Measurements from ENCODE around the gene FOXQ1.
A peak's percentile ranks its signal among the peaks of the same experiment; 100 is the strongest.

FOXQ1 gene

DNA sequence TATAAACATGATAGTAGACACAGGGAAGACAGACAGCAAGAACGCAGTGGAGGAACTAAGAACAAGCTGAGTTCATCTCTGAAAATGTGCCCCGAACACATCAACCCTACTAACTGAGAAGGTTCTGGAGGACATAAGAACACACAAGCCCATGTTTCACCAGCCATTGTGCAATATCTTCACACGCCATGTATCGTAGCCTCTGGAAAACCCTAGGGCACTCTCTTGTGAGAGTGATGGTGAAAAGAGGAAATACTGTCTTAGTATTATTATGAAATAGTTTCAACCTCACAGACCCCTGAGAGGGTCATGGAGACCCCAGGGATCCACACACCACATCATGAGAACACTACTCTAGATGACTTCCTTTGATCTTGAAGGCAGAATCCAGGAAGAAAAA is 51.4 kb downstream of the FOXQ1 start:
- TF ChIP-seq, protein P1, sequence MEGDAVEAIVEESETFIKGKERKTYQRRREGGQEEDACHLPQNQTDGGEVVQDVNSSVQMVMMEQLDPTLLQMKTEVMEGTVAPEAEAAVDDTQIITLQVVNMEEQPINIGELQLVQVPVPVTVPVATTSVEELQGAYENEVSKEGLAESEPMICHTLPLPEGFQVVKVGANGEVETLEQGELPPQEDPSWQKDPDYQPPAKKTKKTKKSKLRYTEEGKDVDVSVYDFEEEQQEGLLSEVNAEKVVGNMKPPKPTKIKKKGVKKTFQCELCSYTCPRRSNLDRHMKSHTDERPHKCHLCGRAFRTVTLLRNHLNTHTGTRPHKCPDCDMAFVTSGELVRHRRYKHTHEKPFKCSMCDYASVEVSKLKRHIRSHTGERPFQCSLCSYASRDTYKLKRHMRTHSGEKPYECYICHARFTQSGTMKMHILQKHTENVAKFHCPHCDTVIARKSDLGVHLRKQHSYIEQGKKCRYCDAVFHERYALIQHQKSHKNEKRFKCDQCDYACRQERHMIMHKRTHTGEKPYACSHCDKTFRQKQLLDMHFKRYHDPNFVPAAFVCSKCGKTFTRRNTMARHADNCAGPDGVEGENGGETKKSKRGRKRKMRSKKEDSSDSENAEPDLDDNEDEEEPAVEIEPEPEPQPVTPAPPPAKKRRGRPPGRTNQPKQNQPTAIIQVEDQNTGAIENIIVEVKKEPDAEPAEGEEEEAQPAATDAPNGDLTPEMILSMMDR (conservative IDR thresholded peaks at IDR 0.05; ENCODE audit: low read length): no peak
- no peak overlapping the region for H3K4me3 ChIP-seq (ENCODE audit: low read length)
- DNase-seq (ENCODE audit: low read depth): peak; percentile 50

DNA sequence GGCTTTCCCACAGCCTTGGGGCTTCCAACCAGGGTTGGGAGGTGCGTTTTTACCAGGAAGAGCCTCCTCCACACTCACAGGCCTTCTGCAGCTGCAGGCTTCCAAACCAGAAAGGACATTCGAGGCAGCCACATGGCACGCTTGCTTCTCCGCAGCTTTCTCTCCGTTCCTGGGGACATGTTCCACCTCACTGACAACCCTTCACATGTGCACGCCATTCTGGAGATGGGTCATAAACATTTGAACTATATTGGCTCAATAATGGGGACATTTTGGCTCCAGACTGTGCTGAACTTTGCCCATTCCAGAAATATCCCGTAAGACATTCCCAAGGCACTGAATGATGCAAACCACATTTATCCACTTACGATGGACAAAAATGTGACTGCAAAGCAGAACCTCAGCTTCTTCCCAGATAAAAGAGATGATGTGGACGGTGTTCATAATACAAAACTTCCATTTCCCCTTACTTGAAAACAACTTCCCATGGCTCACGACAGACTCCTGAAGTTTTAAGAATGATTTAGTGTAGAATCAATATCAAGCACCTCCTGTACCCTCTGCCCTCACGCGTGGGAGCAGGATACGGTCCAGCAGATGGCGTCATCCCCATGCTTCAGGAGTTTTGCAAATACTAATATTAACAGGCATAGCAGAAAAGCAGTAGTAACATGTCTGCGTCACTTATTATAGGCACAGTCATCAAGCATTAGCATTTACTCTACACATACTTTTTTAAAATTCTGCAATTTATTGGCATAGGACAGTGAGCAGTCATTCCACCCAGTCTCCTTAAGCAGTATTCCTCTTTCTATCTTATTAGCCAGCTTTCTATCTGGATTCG is 52.1 kb downstream of the FOXQ1 start:
- H3K4me3 ChIP-seq (ENCODE audit: low read length): no peak overlapping the region
- TF ChIP-seq, protein P1 (conservative IDR thresholded peaks at IDR 0.05; ENCODE audit: low read length): peak; percentile 39
- DNase-seq (ENCODE audit: low read depth): peak; percentile 84

Data from AG10803 (cell line).